Endothelial cell of umbilical vein (primary cell): Measurements from ENCODE around the gene TCN2. TPM values are rescaled to one million over a fixed set of nuclear protein-coding genes. Genes with fewer than 3 reads are reported as not detected.

Source experiments
- BruUV-seq: library from RNA; stranded (reverse); fragments of 400-500 nt; replicated peaks from 2 replicates; lab custom pipeline; 2021; lab: Mats Ljungman, UMichigan
- CTCF ChIA-PET: fragments of 300-600, 350-600 bp; sonication (Branson Sonifier 250); formaldehyde crosslinking; loops from one replicate; lab custom pipeline; 2021; ENCODE audit warnings: antibody characterized with exemption, inconsistent platforms; lab: Charles Lee
- POLR2A ChIA-PET: fragments of 300-600, 350-600 bp; sonication (Branson Sonifier 250); formaldehyde crosslinking; loops from one replicate; lab custom pipeline; 2021; ENCODE audit warnings: antibody characterized with exemption, inconsistent platforms; lab: Charles Lee
- DNase-seq: peaks from one replicate; pipeline ENCODE4 v3.0.0-alpha.2; 2011; ENCODE audit warnings: low read depth, low spot score
- FAIRE-seq: peaks from 2 replicates; lab custom pipeline; 2011; peaks lifted over from hg19 to GRCh38; lab: Jason Lieb, UNC
- H2AFZ ChIP-seq: 2 replicates; pipeline ENCODE4 v1.6.0; 2012; ENCODE audit warnings: low read depth, low read length, control low read depth, inconsistent platforms
- H3K27ac ChIP-seq: 2 replicates; pipeline ENCODE4 v1.5.1; 2011; ENCODE audit warnings: low read depth, mild to moderate bottlenecking, control low read depth, low read length, moderate library complexity; ENCODE audit not compliant: insufficient read depth
- H3K27me3 ChIP-seq, 2 experiments: 2 replicates each; pipeline versions ENCODE4 v1.6.0 to v1.6.1; 2011; ENCODE audit warnings: low read length in 2 of 2, mixed read lengths in 1 of 2; ENCODE audit not compliant: control insufficient read depth in 2 of 2, insufficient read depth in 2 of 2
- H3K36me3 ChIP-seq, 2 experiments: 2 replicates in 1 of 2; 3 replicates in 1 of 2; pipeline ENCODE4 v1.5.1; 2011; ENCODE audit warnings: low read length in 2 of 2, mild to moderate bottlenecking in 1 of 2, moderate library complexity in 1 of 2; ENCODE audit not compliant: control insufficient read depth in 2 of 2, insufficient read depth in 2 of 2; ENCODE audit errors: extremely low read depth in 1 of 2
- H3K4me1 ChIP-seq: 3 replicates; pipeline ENCODE4 v1.5.1; 2011; ENCODE audit warnings: mild to moderate bottlenecking, low read length; ENCODE audit not compliant: control insufficient read depth, insufficient read depth; ENCODE audit errors: extremely low read depth
- H3K4me2 ChIP-seq: 2 replicates; pipeline ENCODE4 v1.6.1; 2011; ENCODE audit warnings: low read length, control low read depth, mixed read lengths; ENCODE audit not compliant: insufficient read depth
- H3K4me3 ChIP-seq, 3 experiments: fragments of 200-600 bp in 1 of 3; sonication (generic), shearing (Covaris generic) in 1 of 3; replicated peaks in 1 of 3; 2 replicates each; pipeline ENCODE4 v1.5.1; 2011 to 2016; ENCODE audit warnings: control low read depth in 3 of 3, low read length in 3 of 3, mild to moderate bottlenecking in 2 of 3, inconsistent platforms in 1 of 3, low read depth in 1 of 3, moderate library complexity in 1 of 3; ENCODE audit not compliant: insufficient read depth in 1 of 3
- H3K79me2 ChIP-seq: 2 replicates; pipeline ENCODE4 v1.6.0; 2012; ENCODE audit warnings: low read length, inconsistent platforms; ENCODE audit not compliant: control insufficient read depth, insufficient read depth
- H3K9ac ChIP-seq: replicated peaks from 2 replicates; pipeline ENCODE3; 2011; ENCODE audit warnings: low read length, control low read depth; ENCODE audit not compliant: insufficient read depth; ENCODE audit errors: extremely low read depth
- H3K9me1 ChIP-seq: replicated peaks from 3 replicates; pipeline ENCODE4 v1.6.0; 2011; ENCODE audit warnings: mild to moderate bottlenecking, low read length; ENCODE audit not compliant: control insufficient read depth, insufficient read depth; ENCODE audit errors: extremely low read depth
- H3K9me3 ChIP-seq: replicated peaks from 2 replicates; pipeline ENCODE4 v1.5.1; 2012; ENCODE audit warnings: low read length, inconsistent platforms; ENCODE audit not compliant: control insufficient read depth, insufficient read depth
- H4K20me1 ChIP-seq: replicated peaks from 2 replicates; pipeline ENCODE3; 2011; ENCODE audit warnings: mild to moderate bottlenecking, low read length; ENCODE audit not compliant: control insufficient read depth, insufficient read depth; ENCODE audit errors: extremely low read depth
- CTCF ChIP-seq, 2 donors: IDR thresholded peaks; 1 replicate in 1 of 2; 2 replicates in 1 of 2; pipeline ENCODE4 v1.5.1; 2011; ENCODE audit warnings: low read length in 2 of 2, mild to moderate bottlenecking in 2 of 2, moderate library complexity in 2 of 2, control low read depth in 1 of 2, inconsistent platforms in 1 of 2, low read depth in 1 of 2; ENCODE audit not compliant: insufficient read depth in 1 of 2; ENCODE audit errors: extremely low read depth in 1 of 2
- EZH2 ChIP-seq: IDR thresholded peaks from 2 replicates; pipeline ENCODE4 v1.6.1; 2012; ENCODE audit warnings: borderline replicate concordance, low read depth, mild to moderate bottlenecking, moderate library complexity, low read length, inconsistent platforms; ENCODE audit not compliant: severe bottlenecking
- FOS ChIP-seq: IDR thresholded peaks from 2 replicates; pipeline ENCODE4 v1.6.1; 2011; ENCODE audit warnings: mild to moderate bottlenecking, low read length, moderate library complexity, borderline replicate concordance; ENCODE audit not compliant: insufficient read depth
- GATA2 ChIP-seq: IDR thresholded peaks from 2 replicates; pipeline ENCODE4 v1.7.0; 2011; ENCODE audit warnings: low read depth, mild to moderate bottlenecking, moderate library complexity, mixed read lengths, low read length; ENCODE audit not compliant: insufficient read length, insufficient read depth
- JUN ChIP-seq: IDR thresholded peaks from 2 replicates; pipeline ENCODE4 v1.6.1; 2011; ENCODE audit warnings: borderline replicate concordance, low read depth; ENCODE audit not compliant: insufficient read length, insufficient read depth
- MAX ChIP-seq: IDR thresholded peaks from 2 replicates; pipeline ENCODE4 v1.6.1; 2011; ENCODE audit not compliant: insufficient read depth, insufficient read length
- MYC ChIP-seq: IDR thresholded peaks from one replicate; pipeline ENCODE4 v1.6.1; 2011; ENCODE audit warnings: mild to moderate bottlenecking, low read depth, low read length
- POLR2A ChIP-seq: IDR thresholded peaks from 2 replicates; pipeline ENCODE4 v1.6.1; 2012; ENCODE audit warnings: low read depth, mild to moderate bottlenecking, control low read depth, low read length
- POLR2AphosphoS5 ChIP-seq: IDR thresholded peaks from 2 replicates; pipeline ENCODE4 v1.6.1; 2012; ENCODE audit warnings: low read depth, mild to moderate bottlenecking, control low read depth, low read length, moderate library complexity; ENCODE audit not compliant: insufficient read depth
- dilution Hi-C: fragments of 300-500 bp; cut with MboI; formaldehyde crosslinking; loops from one replicate; pipeline ENCODE4 v1.15.0; 2019; ENCODE audit warnings: low sequenced_read_pairs; ENCODE audit not compliant: extremely low pct_ligation_motif_present
- intact Hi-C: fragments of 100-400 bp; cut with micrococcal nuclease; formaldehyde crosslinking; loops from one replicate; pipeline ENCODE4 v1.10.0; 2022
- polyA plus RNA-seq, 4 experiments: library from polyadenylated mRNA; depleted of rRNA in 3 of 4; stranded (reverse) in 3 of 4; unstranded in 1 of 4; fragments of >200 nt; gene quantifications; 2 replicates each; pipeline versions ENCODE4 v1.2.1 to v1.2.3, GENCODE V29; 2011 to 2012; ENCODE audit warnings: missing spikeins in 1 of 4
- total RNA-seq: library from RNA; stranded (reverse); gene quantifications from 2 replicates; pipeline ENCODE4 v1.2.3, GENCODE V29; 2021

The TCN2 gene
- total and polyA plus RNA-seq, 2 donors (not counting 3 experiments of a cell fraction or from before 2014, with no cell fraction given): 80.6 to 188 TPM

GRCh38 chr22:30635273-30636225 lies 28.6 kb downstream of the TCN2 start, which contains the start of gene SLC35E4:
SLC35E4 (plus strand) TSS chr22:30635781; CDS start chr22:30636451, 670 bp downstream.
- H3K4me2 ChIP-seq: peak within 1 kb of the TSS; percentile 95
- no peaks in the 10 kb centered on the region for H3K27me3 ChIP-seq
- H3K9me3 ChIP-seq: no peaks in the 10 kb centered on the region
- H2AFZ ChIP-seq: peak within 1 kb of the TSS; percentile 73
- no peaks in the 10 kb centered on the region for H3K9me1 ChIP-seq
- DNase-seq: peak; percentile 88
- CTCF ChIA-PET: interaction anchor here (0.6 to 4.4 kb wide), 43 partner anchors 8 to 513 kb away, joined by 3 to 486 read pairs (median 5); partner anchors contain the start of genes DUSP18, OSBP2, PES1 and TCN2
- peaks cover 37% of the 10 kb centered on the region for H3K79me2 ChIP-seq
- peak within 1 kb of the TSS; percentile 52 to 85 (median 68) for H3K4me3 ChIP-seq
- peak within 1 kb of the TSS; percentile 79 for H3K9ac ChIP-seq
- BruUV-seq: TSS peak; percentile 42
- dilution Hi-C loops: no loop called here
- no peaks in the 10 kb centered on the region for H3K36me3 ChIP-seq
- peak within 1 kb of the TSS; percentile 93 for H3K27ac ChIP-seq
- no peak for FAIRE-seq
- intact Hi-C loops: loop anchor here (1.0 to 2.0 kb wide), 6 partner anchors 14 to 447 kb away; partner anchors contain the start of genes DUSP18 and OSBP2
- POLR2A ChIA-PET: interaction anchor here (0.6 to 1.6 kb wide), 6 partner anchors 15 to 1103 kb away, joined by 3 to 9 read pairs (median 6); partner anchors contain the start of gene TCN2
- no peak for TF ChIP-seq JUN
- no peak for TF ChIP-seq MYC
- TF ChIP-seq FOS: no peak
- TF ChIP-seq CTCF (IDR thresholded peaks at IDR 0.05; ENCODE audit: extremely low read depth in 1 of 2, insufficient read depth in 1 of 2, low read depth in 1 of 2, low read length in 2 of 2): peak; percentile 26 to 61
- peak; percentile 84 for TF ChIP-seq POLR2AphosphoS5
- TF ChIP-seq POLR2A: peak; percentile 90
- no peak for TF ChIP-seq EZH2
- TF ChIP-seq MAX: no peak
- no peak for TF ChIP-seq GATA2
- H3K4me1 ChIP-seq: peaks cover 31% of the 10 kb centered on the region
- H4K20me1 ChIP-seq: no peaks in the 10 kb centered on the region
